Forelimb muscle (tissue), 1 donor: ENCODE measurements around the gene TNRC6C. TPM values are rescaled to one million over a fixed set of nuclear protein-coding genes. Genes with fewer than 3 reads are reported as not detected.
"Not testable (repeated sequence)": the region's sequence is repeated elsewhere in the genome, so short reads cannot be mapped to it uniquely, and the experiment has no call there.

Experiments used
- DNase-seq: peaks from one replicate; pipeline ENCODE4 v3.0.0-alpha.2; 2013; ENCODE audit warnings: low read depth
- polyA plus RNA-seq: library from polyadenylated mRNA; unstranded; fragments of 120-200 nt; gene quantifications from one replicate; pipeline ENCODE4 v1.2.1, GENCODE V29; 2013; ENCODE audit not compliant: insufficient read length

The TNRC6C gene
- polyA plus RNA-seq, 1 donor: 9.6 TPM

DNA sequence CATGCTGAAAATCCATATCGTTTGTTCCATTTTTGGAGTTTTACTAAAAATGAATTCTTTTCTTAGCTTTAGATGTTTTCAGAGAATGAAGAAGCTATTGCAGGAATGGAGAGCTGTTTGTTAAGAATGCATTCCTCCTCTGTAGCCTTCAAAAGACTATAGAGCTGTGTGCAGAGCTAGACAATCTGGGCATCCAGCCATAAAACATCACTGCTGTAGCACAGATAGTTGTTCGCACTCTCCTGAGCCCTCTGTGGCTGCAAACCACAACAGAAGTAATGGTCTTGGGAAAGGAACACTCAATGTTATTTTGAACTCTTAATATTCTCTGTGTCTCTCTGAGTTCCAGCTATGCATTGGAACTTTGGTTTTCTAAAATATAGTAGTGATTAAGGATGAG, 4.9 kb downstream of the TNRC6C start:
- peak; percentile 90 for DNase-seq

DNA sequence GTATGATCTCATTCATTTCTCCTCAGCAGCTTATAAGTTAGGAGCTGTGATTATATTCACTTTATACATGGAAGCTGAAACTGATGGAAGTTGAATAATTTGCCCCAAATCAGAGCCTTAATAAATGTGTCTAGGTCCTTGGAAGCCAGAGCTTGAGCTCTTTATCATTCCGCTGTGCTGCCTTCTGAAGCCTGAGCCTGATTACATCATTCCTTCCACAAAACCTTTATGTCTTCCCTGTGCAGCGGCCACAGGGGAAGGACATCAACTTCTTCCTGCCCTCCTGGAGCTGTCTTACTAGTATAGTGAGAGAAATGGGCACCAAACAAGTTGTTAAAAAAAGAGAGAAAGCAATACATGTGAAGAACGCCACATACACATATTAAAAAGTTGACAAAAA, 6.8 kb downstream of the TNRC6C start:
- DNase-seq: no peak

GRCh38 chr17:77966476-77966875, 8.0 kb downstream of the TNRC6C start:
- no peak for DNase-seq

- DNase-seq: no peak
Observed at GRCh38 chr17:77968788-77969187, 10.3 kb downstream of the TNRC6C start.

DNA sequence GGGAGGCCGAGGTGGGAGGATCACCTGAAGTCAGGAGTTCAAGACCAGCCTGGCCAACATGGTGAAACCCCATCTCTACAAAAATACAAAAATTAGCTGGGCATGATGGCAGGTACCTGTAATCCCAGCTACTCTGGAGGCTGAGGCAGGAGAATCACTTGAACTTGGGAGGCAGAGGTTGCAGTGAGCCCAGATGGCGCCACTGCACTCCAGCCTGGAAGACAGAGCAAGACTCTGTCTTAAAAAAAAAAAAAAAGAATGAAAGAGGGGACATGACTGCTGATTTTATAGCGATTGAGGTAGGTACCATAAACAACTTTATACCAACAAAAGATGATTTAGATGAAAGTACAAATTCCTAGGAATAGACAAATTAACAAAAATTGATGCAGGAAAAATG, 13.8 kb downstream of the TNRC6C start:
- not testable (repeated sequence) for DNase-seq

DNA sequence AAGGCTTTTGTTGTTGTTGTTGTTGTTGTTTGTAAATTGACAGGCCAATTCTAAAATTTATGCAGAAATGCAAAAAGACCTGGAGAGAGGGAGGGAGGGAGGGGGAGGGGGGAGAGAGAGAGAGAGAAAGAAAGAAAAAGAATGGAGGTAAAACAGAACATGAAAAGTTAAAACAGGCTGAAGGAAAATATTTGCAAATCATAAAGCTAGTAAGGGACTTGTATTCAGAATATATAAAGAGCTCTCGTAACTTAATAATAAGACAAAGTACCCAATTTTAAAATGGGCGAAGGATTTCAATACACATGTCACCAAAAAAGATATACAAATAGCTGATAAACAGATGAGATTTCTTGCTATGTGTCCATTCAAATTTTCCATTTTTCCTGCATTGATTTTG, 15.4 kb downstream of the TNRC6C start:
- DNase-seq: no peak

GRCh38 chr17:77974396-77974795, 15.9 kb downstream of the TNRC6C start:
- no peak for DNase-seq

- not testable (repeated sequence) for DNase-seq
Observed at GRCh38 chr17:77982430-77982829, 23.9 kb downstream of the TNRC6C start.

- DNase-seq: no peak
Observed at GRCh38 chr17:77990301-77990700, 31.8 kb downstream of the TNRC6C start.

GRCh38 chr17:77993735-77994134, 35.2 kb downstream of the TNRC6C start:
- DNase-seq: not testable (repeated sequence)

DNA sequence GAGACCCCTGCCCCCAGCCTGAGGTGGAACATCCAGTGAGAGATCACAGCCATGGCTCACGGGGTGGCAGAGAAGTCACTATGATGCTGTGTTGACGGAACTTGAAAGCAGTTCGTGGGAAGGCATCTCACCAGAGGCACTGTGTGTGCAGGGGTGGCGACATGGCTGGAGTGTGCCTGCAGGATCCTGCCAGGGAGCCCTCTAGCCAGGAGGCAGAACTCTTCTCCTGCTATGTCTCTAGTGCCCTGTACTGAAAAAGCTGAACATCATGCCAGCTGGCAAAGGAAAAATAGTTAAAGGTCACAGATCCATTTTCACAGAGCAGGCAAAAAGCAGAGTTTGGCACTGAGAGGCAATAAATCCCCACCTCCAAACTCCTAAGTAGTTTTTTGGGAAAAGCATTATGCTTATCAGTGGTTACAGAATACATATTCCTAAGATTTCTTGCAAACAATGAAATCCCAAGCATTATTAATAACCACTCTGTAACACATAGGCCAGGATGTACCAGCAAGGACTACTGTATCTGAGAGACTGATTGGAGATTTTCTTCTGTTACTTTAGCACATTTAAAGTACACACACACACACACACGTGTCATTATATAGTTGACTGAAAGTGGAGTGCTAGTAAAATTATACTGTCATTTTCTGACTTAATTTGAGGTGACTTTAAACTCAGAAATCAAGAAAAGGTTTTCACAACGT, 36.8 kb downstream of the TNRC6C start:
- no peak for DNase-seq

DNA sequence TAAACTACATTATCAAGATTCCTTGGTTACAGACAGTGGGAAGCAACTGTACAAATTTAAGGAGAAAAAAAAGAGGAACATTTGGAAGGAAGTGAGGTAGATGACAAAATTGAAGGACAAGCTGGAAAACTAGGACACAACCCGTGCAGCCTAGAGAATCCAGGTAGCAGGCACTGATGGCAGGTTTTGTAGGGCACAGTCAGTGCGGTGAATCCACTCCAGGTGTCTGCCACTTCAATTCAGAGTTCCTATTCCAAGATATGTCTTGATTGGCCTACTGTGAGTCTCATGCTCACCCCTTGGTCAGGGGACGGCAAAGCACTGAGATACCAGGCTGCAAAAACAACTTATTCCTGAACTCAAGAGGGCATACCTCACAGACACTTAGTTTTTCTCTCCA, 37.8 kb downstream of the TNRC6C start:
- DNase-seq: no peak

GRCh38 chr17:77999413-78000173, 41.1 kb downstream of the TNRC6C start:
- DNase-seq: no peak

DNA sequence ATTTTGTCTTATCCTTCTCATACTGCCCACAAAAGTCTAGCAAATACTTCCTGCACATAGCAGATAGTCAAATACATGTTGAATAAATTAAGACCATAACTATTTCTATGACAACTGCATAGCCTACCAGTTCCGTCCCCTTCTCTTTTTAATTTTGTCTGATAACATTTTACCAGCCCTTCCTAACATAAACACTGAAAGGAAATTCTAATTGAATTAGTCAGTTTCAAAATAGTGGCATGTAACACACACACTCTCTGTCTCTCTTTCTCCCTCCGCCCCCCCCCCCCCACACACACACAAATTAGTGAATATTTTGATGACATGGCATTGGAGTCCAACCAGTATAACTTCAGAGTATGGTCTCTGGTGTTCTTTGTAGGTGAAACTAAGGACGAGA, 41.8 kb downstream of the TNRC6C start:
- DNase-seq: no peak

DNA sequence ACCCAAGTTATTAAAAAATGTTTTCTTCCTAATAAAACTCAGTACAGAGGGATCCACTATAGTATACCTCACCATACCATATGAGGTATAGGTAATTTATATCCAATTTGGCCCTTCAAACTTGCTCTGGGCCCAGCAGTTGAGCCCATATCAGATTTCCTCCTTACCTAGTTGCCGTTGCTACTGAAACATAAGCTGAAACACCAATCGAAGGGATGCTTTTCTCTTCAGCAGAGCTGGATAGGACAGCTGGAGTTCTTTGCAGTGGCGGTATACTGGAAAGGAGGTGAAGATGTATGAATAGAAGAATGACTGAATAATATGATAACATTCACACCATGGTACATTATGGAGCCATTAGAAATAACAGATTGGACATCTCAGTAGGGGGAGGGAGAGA, 42.7 kb downstream of the TNRC6C start:
- DNase-seq: no peak

DNA sequence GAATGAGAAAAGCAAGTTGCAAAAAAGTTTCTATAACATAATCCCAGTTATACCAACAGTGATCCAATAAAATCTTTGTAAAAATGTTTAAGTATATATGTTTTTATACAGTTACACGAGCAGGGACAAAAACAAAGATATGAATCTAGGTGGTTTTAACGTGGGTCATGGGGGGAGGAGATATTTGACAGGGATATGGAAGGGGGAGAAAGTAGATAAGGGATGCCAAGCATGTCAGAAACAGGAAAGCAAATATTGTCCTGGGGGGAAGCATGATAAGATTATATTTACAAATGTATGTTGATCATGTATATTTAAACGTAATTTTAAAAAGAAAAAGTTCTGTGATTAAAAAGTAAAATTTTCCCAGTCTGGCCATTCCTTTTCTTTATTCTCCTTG, 43.1 kb downstream of the TNRC6C start:
- DNase-seq: no peak

DNA sequence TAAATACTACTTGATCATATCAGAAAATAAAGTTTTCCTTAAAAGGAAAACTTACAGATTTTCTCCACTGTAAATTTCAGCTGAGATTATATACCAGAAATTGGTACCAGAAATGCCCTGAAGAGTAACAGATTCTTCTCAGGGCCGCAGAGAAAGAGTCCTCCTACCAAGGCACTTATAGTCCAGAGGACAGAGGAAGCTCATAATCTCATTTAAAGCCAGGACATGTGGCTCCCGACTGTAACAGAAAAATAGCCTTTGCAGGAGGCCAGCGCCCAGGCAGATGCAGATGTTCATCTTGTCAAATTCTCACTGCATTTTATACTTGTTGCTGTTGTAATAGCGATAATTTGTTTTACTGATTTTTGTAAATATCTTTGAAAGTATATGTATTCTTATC, 43.7 kb downstream of the TNRC6C start:
- no peak for DNase-seq

DNA sequence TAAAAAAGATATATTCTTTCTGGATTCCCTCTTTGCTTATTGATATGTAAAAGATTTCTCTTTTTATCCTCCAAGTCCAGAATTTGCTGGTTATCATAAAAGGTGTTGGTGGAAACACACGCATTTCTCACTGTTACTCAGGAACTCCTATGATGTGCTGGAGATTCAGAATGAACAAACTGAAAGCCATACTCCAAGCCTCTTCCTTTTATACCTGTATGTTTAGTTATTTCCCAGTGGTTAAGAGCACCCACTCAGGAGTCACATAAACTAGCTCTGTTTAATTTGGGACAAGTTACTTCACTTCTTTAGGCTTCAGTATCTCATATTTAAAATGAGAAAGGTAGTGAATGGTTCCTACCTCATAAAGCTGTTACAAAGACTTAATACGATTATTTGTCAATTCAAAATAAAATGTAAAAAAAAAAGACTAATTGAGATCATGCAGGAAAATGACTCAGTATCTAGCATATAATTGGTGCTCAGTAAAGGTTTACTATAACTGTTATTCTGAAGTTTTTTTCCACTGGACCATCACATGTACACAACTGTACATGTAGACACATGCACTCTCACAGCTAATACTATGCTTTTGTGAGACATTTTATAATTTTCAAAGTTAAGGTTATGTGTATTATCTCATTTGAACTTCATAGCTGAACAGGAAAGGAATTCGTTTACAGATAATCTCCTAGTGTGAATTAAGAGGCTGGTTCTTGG, 47.1 kb downstream of the TNRC6C start:
- DNase-seq: no peak

DNA sequence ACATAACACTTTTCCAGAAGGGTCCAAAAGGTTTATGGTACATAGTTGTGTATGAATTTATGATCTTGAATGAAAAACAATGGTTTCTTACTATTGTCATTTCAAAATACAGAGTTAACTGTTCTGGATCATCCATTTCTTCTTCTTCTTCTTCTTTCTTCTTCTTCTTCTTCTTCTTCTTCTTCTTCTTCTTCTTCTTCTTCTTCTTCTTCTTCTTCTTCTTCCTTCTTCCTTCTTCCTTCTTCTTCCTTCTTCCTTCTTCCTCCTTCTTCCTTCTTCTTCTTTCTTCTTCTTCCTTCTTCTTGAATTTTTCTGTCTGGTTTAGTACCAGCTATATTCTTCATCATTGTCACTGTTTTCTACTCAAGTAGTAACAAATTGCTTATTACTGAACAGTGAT, 47.8 kb downstream of the TNRC6C start:
- DNase-seq: no peak

- DNase-seq: no peak
Observed at GRCh38 chr17:78007647-78008046, 49.1 kb downstream of the TNRC6C start.

GRCh38 chr17:78010759-78011158, 52.3 kb downstream of the TNRC6C start:
- DNase-seq: no peak

- DNase-seq: no peak
Observed at GRCh38 chr17:78012428-78012827, 53.9 kb downstream of the TNRC6C start.
